Activated naive CD4-positive, alpha-beta T cell treated with anti-CD3 and anti-CD28 coated beads, Interleukin-2, amount 50 U/mL, for 24 hours (primary cell): ENCODE data around the gene TOPBP1.

ENCODE experiments used
- H3K27ac Mint-ChIP-seq: one replicate; pipeline ENCODE4 v1.8.0; 2021; ENCODE audit warnings: mild to moderate bottlenecking, mixed read lengths
- H3K27me3 Mint-ChIP-seq: one replicate; pipeline ENCODE4 v1.8.0; 2021; ENCODE audit warnings: mixed read lengths
- H3K36me3 Mint-ChIP-seq: one replicate; pipeline ENCODE4 v1.8.0; 2021; ENCODE audit warnings: mixed read lengths
- H3K4me1 Mint-ChIP-seq: one replicate; pipeline ENCODE4 v1.8.0; 2021; ENCODE audit warnings: mixed read lengths
- H3K4me3 Mint-ChIP-seq: one replicate; pipeline ENCODE4 v1.8.0; 2021; ENCODE audit warnings: mild to moderate bottlenecking, mixed read lengths
- H3K9me3 Mint-ChIP-seq: one replicate; pipeline ENCODE4 v1.8.0; 2021; ENCODE audit warnings: mixed read lengths

TOPBP1 gene

GRCh38 chr3:133655731-133656515 lies 5.8 kb downstream of the TOPBP1 start:
- Mint-ChIP-seq H3K4me3 (no peak overlapping the region), H3K4me1 (peaks cover 20% of the 10 kb centered on the region)

GRCh38 chr3:133649486-133650068 lies 12.2 kb downstream of the TOPBP1 start:
- Mint-ChIP-seq H3K36me3 (peaks cover 15% of the 10 kb centered on the region), H3K4me1 (peaks cover 8% of the 10 kb centered on the region), H3K4me3 (no peak overlapping the region), H3K27ac (no peak overlapping the region), H3K9me3 (no peaks in the 10 kb centered on the region), H3K27me3 (no peaks in the 10 kb centered on the region)

More at GRCh38 chr3:133655731-133656515, 5.8 kb downstream of the TOPBP1 start:
- Mint-ChIP-seq H3K27ac (no peak overlapping the region), H3K36me3 (peaks cover 13% of the 10 kb centered on the region), H3K27me3 (no peaks in the 10 kb centered on the region), H3K9me3 (no peaks in the 10 kb centered on the region)

GRCh38 chr3:133644768-133645167 lies 17.0 kb downstream of the TOPBP1 start:
- Mint-ChIP-seq H3K27ac (no peak overlapping the region), H3K36me3 (peaks cover 23% of the 10 kb centered on the region), H3K9me3 (no peaks in the 10 kb centered on the region), H3K4me3 (no peak overlapping the region), H3K27me3 (no peaks in the 10 kb centered on the region), H3K4me1 (peaks cover 8% of the 10 kb centered on the region)

- no peak overlapping the region for H3K4me3 Mint-ChIP-seq
- peaks cover 29% of the 10 kb centered on the region for H3K36me3 Mint-ChIP-seq
- peaks cover 8% of the 10 kb centered on the region for H3K4me1 Mint-ChIP-seq
- H3K27ac Mint-ChIP-seq, result no peak overlapping the region
- H3K27me3 Mint-ChIP-seq, result no peaks in the 10 kb centered on the region
- H3K9me3 Mint-ChIP-seq, result no peaks in the 10 kb centered on the region
Measured at GRCh38 chr3:133643611-133644010, 18.1 kb downstream of the TOPBP1 start.

GRCh38 chr3:133641254-133641653 lies 20.5 kb downstream of the TOPBP1 start:
- Mint-ChIP-seq H3K27ac (no peak overlapping the region), H3K36me3 (peaks cover 24% of the 10 kb centered on the region), H3K4me3 (no peak overlapping the region), H3K4me1 (no peaks in the 10 kb centered on the region), H3K9me3 (no peaks in the 10 kb centered on the region), H3K27me3 (no peaks in the 10 kb centered on the region)

GRCh38 chr3:133633439-133633838 lies 28.3 kb downstream of the TOPBP1 start:
- Mint-ChIP-seq H3K9me3 (no peaks in the 10 kb centered on the region), H3K27me3 (no peaks in the 10 kb centered on the region), H3K27ac (no peak overlapping the region), H3K4me3 (no peak overlapping the region), H3K36me3 (peaks cover 34% of the 10 kb centered on the region), H3K4me1 (peaks cover 13% of the 10 kb centered on the region)

GRCh38 chr3:133629146-133629545 lies 32.6 kb downstream of the TOPBP1 start:
- Mint-ChIP-seq H3K27me3 (no peaks in the 10 kb centered on the region), H3K36me3 (peaks cover 30% of the 10 kb centered on the region)

GRCh38 chr3:133627789-133628188 lies 34.0 kb downstream of the TOPBP1 start:
- Mint-ChIP-seq H3K4me3 (no peak overlapping the region), H3K27ac (no peak overlapping the region), H3K9me3 (no peaks in the 10 kb centered on the region), H3K36me3 (peaks cover 25% of the 10 kb centered on the region), H3K4me1 (peaks cover 8% of the 10 kb centered on the region), H3K27me3 (no peaks in the 10 kb centered on the region)

More at GRCh38 chr3:133629146-133629545, 32.6 kb downstream of the TOPBP1 start:
- Mint-ChIP-seq H3K27ac (no peak overlapping the region), H3K4me1 (peaks cover 12% of the 10 kb centered on the region), H3K4me3 (no peak overlapping the region), H3K9me3 (no peaks in the 10 kb centered on the region)

- no peak overlapping the region for H3K27ac Mint-ChIP-seq
Measured at GRCh38 chr3:133620066-133620784, 41.5 kb downstream of the TOPBP1 start.

GRCh38 chr3:133611534-133611933 lies 50.2 kb downstream of the TOPBP1 start:
- H3K36me3 Mint-ChIP-seq, result peaks cover 31% of the 10 kb centered on the region
- no peak overlapping the region for H3K27ac Mint-ChIP-seq
- no peaks in the 10 kb centered on the region for H3K9me3 Mint-ChIP-seq
- no peak overlapping the region for H3K4me3 Mint-ChIP-seq
- no peaks in the 10 kb centered on the region for H3K4me1 Mint-ChIP-seq
- H3K27me3 Mint-ChIP-seq, result no peaks in the 10 kb centered on the region

More at GRCh38 chr3:133620066-133620784, 41.5 kb downstream of the TOPBP1 start:
- Mint-ChIP-seq H3K27me3 (no peaks in the 10 kb centered on the region), H3K36me3 (peaks cover 26% of the 10 kb centered on the region), H3K9me3 (no peaks in the 10 kb centered on the region), H3K4me3 (no peak overlapping the region), H3K4me1 (no peaks in the 10 kb centered on the region)

- no peak overlapping the region for H3K4me3 Mint-ChIP-seq
- H3K9me3 Mint-ChIP-seq, result no peaks in the 10 kb centered on the region
- H3K4me1 Mint-ChIP-seq, result no peaks in the 10 kb centered on the region
- H3K27ac Mint-ChIP-seq, result no peak overlapping the region
- H3K36me3 Mint-ChIP-seq, result peaks cover 30% of the 10 kb centered on the region
- H3K27me3 Mint-ChIP-seq, result no peaks in the 10 kb centered on the region
Measured at GRCh38 chr3:133610031-133610430, 51.7 kb downstream of the TOPBP1 start.

GRCh38 chr3:133608388-133608787 lies 53.4 kb downstream of the TOPBP1 start:
- Mint-ChIP-seq H3K36me3 (peaks cover 28% of the 10 kb centered on the region), H3K27ac (no peak overlapping the region), H3K4me1 (no peaks in the 10 kb centered on the region), H3K9me3 (no peaks in the 10 kb centered on the region), H3K4me3 (no peak overlapping the region), H3K27me3 (no peaks in the 10 kb centered on the region)

GRCh38 chr3:133607816-133608215 lies 53.9 kb downstream of the TOPBP1 start:
- Mint-ChIP-seq H3K36me3 (peaks cover 27% of the 10 kb centered on the region), H3K4me1 (no peaks in the 10 kb centered on the region), H3K27me3 (no peaks in the 10 kb centered on the region), H3K4me3 (no peak overlapping the region), H3K27ac (no peak overlapping the region), H3K9me3 (no peaks in the 10 kb centered on the region)

- H3K4me1 Mint-ChIP-seq, result no peaks in the 10 kb centered on the region
- H3K9me3 Mint-ChIP-seq, result no peaks in the 10 kb centered on the region
- no peaks in the 10 kb centered on the region for H3K27me3 Mint-ChIP-seq
- no peak overlapping the region for H3K4me3 Mint-ChIP-seq
- peaks cover 26% of the 10 kb centered on the region for H3K36me3 Mint-ChIP-seq
- peak overlapping the region; percentile 53 for H3K27ac Mint-ChIP-seq
Measured at GRCh38 chr3:133606902-133607301, 54.8 kb downstream of the TOPBP1 start.

- no peaks in the 10 kb centered on the region for H3K27me3 Mint-ChIP-seq
- no peaks in the 10 kb centered on the region for H3K4me1 Mint-ChIP-seq
- H3K4me3 Mint-ChIP-seq, result no peak overlapping the region
- H3K9me3 Mint-ChIP-seq, result no peaks in the 10 kb centered on the region
- peaks cover 26% of the 10 kb centered on the region for H3K36me3 Mint-ChIP-seq
- H3K27ac Mint-ChIP-seq, result no peak overlapping the region
Measured at GRCh38 chr3:133606342-133606741, 55.4 kb downstream of the TOPBP1 start.

GRCh38 chr3:133600572-133601081 lies 61.1 kb downstream of the TOPBP1 start:
- Mint-ChIP-seq H3K9me3 (no peaks in the 10 kb centered on the region), H3K27ac (no peak overlapping the region), H3K4me1 (peaks cover 2% of the 10 kb centered on the region), H3K4me3 (no peak overlapping the region), H3K36me3 (peaks cover 10% of the 10 kb centered on the region), H3K27me3 (no peaks in the 10 kb centered on the region)
